K562 (cell line): ENCODE data around the gene TFPI. TPM values are rescaled to one million over a fixed set of nuclear protein-coding genes. Genes with fewer than 3 reads are reported as not detected.

Experiments used
- ATF7 ChIP-seq: fragments of 450-650 bp; IDR thresholded peaks from 2 replicates; pipeline ENCODE4 v1.7.1; 2014; ENCODE audit warnings: mild to moderate bottlenecking, moderate library complexity
- ELF1 ChIP-seq: fragments of 200-800 bp; sonication (Bioruptor generic); IDR thresholded peaks from 2 replicates; pipeline ENCODE4 v1.6.1; 2016; ENCODE audit warnings: missing genetic modification characterization, missing compliant biosample characterization
- ELF2 ChIP-seq: fragments of 250-450 bp; sonication (Bioruptor Pico); IDR thresholded peaks from 2 replicates; pipeline ENCODE4 v1.5.0; 2021; ENCODE audit warnings: mild to moderate bottlenecking
- ETV1 ChIP-seq: fragments of 450-650 bp; conservative IDR thresholded peaks from 2 replicates; pipeline ENCODE4 v1.6.1; 2016; ENCODE audit warnings: missing genetic modification characterization, control low read depth, low read depth, missing compliant biosample characterization
- FOXJ2 ChIP-seq: fragments of 200-800 bp; sonication (Bioruptor generic); IDR thresholded peaks from 2 replicates; pipeline ENCODE4 v1.6.1; 2016; ENCODE audit warnings: missing genetic modification characterization, missing compliant biosample characterization
- NCOA2 ChIP-seq, 2 experiments: fragments of 450-650 bp; IDR thresholded peaks; 2 replicates each; pipeline ENCODE4 v1.6.1; 2018; ENCODE audit warnings: mild to moderate bottlenecking in 2 of 2, moderate library complexity in 1 of 2; ENCODE audit not compliant: partially characterized antibody in 2 of 2
- NR2C1 ChIP-seq, 2 experiments: fragments of 450-650 bp; IDR thresholded peaks; 2 replicates each; pipeline ENCODE4 v1.6.1; 2017; ENCODE audit warnings: mild to moderate bottlenecking in 2 of 2, antibody characterized with exemption in 1 of 2, inconsistent platforms in 1 of 2, missing compliant biosample characterization in 1 of 2, missing genetic modification characterization in 1 of 2
- PHF21A ChIP-seq: fragments of 450-650 bp; IDR thresholded peaks from 2 replicates; pipeline ENCODE4 v1.6.1; 2017; ENCODE audit warnings: low read depth, borderline replicate concordance
- RBM15 ChIP-seq: fragments of 200-400 bp; formaldehyde crosslinking; IDR thresholded peaks from 2 replicates; pipeline ENCODE4 v1.6.1; 2018; ENCODE audit warnings: mild to moderate bottlenecking, low read length, moderate library complexity; ENCODE audit not compliant: insufficient read depth
- RHOXF2B ChIP-seq: fragments of 250-450 bp; sonication (Bioruptor Pico); conservative IDR thresholded peaks from 2 replicates; pipeline ENCODE4 v1.5.1; 2021
- RUNX1 ChIP-seq: sonication (generic); IDR thresholded peaks from 2 replicates; pipeline ENCODE4 v1.6.1; 2016; ENCODE audit warnings: antibody characterized with exemption, low read depth
- TARDBP ChIP-seq: fragments of 450-650 bp; IDR thresholded peaks from 2 replicates; pipeline ENCODE4 v1.6.1; 2016
- THRAP3 ChIP-seq: fragments of 450-650 bp; IDR thresholded peaks from 2 replicates; pipeline ENCODE4 v1.6.1; 2016; ENCODE audit warnings: mild to moderate bottlenecking, inconsistent platforms, borderline replicate concordance
- TRIM28 ChIP-seq: fragments of 450-650 bp; IDR thresholded peaks from 2 replicates; pipeline ENCODE4 v1.6.1; 2017
- ZNF197 ChIP-seq: fragments of 200-800 bp; sonication (Bioruptor generic); IDR thresholded peaks from 2 replicates; pipeline ENCODE4 v1.6.1; 2016; ENCODE audit warnings: low read depth, missing genetic modification characterization, missing compliant biosample characterization
- polyA plus RNA-seq, 8 experiments: library from polyadenylated mRNA; depleted of rRNA in 4 of 8; stranded (reverse) in 5 of 8; unstranded in 3 of 8; fragments of >200 nt; fragmentation: Nextera tagmentation in 2 of 8; fragmentation: Illumina TruSeq in 1 of 8; extraction: Ambion mirVana in 2 of 8; extraction: Trizol in 1 of 8; gene quantifications; 2 replicates each; pipeline versions ENCODE4 v1.2.1 to v1.2.3, GENCODE V29; 2011 to 2014; ENCODE audit warnings: inconsistent platforms in 1 of 8, missing spikeins in 1 of 8
- total RNA-seq, 7 experiments: library from RNA; depleted of rRNA in 6 of 7; stranded (reverse); fragments of >200 nt in 6 of 7; fragmentation: Illumina TruSeq in 2 of 7; extraction: Trizol in 2 of 7; gene quantifications; 2 replicates each; pipeline versions ENCODE4 v1.2.1 to v1.2.3, GENCODE V29; 2011 to 2021; ENCODE audit warnings: low replicate concordance in 1 of 7
- TF ChIP-seq, protein P1 (sequence below): sonication (generic); formaldehyde crosslinking; IDR thresholded peaks from 2 replicates; pipeline ENCODE4 v1.8.1; 2023; ENCODE audit warnings: missing genetic modification reagents, mild to moderate bottlenecking, borderline replicate concordance
- TF ChIP-seq, protein P2 (sequence below): fragments of 250-450 bp; sonication (Bioruptor Pico); IDR thresholded peaks from 2 replicates; pipeline ENCODE4 v1.5.1; 2021; ENCODE audit warnings: mild to moderate bottlenecking
- TF ChIP-seq, protein P3 (sequence below): IDR thresholded peaks from 3 replicates; pipeline ENCODE4 v1.6.1; 2011; ENCODE audit warnings: borderline replicate concordance, mild to moderate bottlenecking; ENCODE audit not compliant: insufficient read length, insufficient read depth
- TF ChIP-seq, protein P4 (sequence below): fragments of 450-650 bp; IDR thresholded peaks from 2 replicates; pipeline ENCODE4 v1.6.1; 2017; ENCODE audit warnings: antibody characterized with exemption

TFPI gene
- total and polyA plus RNA-seq, 9 of the 15 experiments (the other 6 are each of a cell fraction or from before 2014, with no cell fraction given), result 53.5 to 219 (median 100) TPM

DNA sequence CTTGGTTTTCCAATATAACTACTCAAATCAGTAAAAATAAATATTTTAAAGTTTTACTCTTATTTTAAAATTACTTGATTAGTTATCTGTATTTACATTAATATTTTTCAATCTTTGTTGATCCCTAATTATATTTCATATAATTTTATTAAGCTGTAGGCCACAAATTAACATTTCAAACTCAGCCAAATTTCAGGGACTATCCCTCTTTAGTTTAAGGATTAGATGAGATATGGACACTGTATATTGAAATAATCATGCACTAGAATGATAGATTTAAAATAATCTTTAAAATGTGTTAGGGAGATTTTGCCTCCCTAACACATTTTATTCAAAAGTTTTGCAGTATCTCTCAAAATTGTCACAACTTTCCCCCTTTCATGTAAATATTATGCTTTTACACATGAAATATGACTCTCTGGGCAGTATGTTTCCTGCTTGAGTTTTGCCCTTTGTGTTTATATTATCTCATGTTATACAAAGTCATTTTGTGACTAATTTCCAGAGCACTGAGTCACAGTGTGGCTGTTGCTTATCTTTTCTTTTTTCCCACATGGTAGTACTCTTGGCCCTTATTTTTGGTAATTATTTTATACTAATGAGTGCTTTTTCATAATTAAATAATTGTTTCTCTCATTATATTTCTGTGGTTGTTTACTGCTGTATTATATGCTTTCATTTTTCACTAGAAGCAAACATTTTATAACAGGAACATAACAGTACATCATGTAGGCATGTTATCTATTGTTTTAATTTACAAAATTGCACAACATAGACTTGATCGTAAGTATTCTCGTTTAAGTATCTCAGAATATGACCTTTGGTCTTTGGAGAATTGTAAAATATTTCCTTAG, 1.2 kb downstream of the TFPI start (continued):
- TF ChIP-seq, protein P1, sequence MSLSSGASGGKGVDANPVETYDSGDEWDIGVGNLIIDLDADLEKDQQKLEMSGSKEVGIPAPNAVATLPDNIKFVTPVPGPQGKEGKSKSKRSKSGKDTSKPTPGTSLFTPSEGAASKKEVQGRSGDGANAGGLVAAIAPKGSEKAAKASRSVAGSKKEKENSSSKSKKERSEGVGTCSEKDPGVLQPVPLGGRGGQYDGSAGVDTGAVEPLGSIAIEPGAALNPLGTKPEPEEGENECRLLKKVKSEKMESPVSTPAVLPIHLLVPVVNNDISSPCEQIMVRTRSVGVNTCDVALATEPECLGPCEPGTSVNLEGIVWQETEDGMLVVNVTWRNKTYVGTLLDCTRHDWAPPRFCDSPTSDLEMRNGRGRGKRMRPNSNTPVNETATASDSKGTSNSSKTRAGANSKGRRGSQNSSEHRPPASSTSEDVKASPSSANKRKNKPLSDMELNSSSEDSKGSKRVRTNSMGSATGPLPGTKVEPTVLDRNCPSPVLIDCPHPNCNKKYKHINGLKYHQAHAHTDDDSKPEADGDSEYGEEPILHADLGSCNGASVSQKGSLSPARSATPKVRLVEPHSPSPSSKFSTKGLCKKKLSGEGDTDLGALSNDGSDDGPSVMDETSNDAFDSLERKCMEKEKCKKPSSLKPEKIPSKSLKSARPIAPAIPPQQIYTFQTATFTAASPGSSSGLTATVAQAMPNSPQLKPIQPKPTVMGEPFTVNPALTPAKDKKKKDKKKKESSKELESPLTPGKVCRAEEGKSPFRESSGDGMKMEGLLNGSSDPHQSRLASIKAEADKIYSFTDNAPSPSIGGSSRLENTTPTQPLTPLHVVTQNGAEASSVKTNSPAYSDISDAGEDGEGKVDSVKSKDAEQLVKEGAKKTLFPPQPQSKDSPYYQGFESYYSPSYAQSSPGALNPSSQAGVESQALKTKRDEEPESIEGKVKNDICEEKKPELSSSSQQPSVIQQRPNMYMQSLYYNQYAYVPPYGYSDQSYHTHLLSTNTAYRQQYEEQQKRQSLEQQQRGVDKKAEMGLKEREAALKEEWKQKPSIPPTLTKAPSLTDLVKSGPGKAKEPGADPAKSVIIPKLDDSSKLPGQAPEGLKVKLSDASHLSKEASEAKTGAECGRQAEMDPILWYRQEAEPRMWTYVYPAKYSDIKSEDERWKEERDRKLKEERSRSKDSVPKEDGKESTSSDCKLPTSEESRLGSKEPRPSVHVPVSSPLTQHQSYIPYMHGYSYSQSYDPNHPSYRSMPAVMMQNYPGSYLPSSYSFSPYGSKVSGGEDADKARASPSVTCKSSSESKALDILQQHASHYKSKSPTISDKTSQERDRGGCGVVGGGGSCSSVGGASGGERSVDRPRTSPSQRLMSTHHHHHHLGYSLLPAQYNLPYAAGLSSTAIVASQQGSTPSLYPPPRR (CRISPR knock-in tag), result no peak
- no peak for TF ChIP-seq FOXJ2 (tag)
- no peak for TF ChIP-seq NR2C1 (IDR thresholded peaks at IDR 0.05)
- TF ChIP-seq NR2C1 (tag; IDR thresholded peaks at IDR 0.05), result no peak
- no peak for TF ChIP-seq ZNF197 (CRISPR knock-in tag)
- TF ChIP-seq RUNX1, result no peak
- TF ChIP-seq, protein P2, sequence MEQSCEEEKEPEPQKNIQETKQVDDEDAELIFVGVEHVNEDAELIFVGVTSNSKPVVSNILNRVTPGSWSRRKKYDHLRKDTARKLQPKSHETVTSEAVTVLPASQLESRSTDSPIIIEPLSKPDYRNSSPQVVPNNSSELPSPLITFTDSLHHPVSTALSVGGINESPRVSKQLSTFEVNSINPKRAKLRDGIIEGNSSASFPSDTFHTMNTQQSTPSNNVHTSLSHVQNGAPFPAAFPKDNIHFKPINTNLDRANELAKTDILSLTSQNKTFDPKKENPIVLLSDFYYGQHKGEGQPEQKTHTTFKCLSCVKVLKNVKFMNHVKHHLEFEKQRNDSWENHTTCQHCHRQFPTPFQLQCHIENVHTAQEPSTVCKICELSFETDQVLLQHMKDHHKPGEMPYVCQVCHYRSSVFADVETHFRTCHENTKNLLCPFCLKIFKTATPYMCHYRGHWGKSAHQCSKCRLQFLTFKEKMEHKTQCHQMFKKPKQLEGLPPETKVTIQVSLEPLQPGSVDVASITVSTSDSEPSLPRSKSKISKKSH, result no peak
- TF ChIP-seq, protein P3, sequence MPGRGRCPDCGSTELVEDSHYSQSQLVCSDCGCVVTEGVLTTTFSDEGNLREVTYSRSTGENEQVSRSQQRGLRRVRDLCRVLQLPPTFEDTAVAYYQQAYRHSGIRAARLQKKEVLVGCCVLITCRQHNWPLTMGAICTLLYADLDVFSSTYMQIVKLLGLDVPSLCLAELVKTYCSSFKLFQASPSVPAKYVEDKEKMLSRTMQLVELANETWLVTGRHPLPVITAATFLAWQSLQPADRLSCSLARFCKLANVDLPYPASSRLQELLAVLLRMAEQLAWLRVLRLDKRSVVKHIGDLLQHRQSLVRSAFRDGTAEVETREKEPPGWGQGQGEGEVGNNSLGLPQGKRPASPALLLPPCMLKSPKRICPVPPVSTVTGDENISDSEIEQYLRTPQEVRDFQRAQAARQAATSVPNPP, result no peak
- TF ChIP-seq ELF1 (tag), result no peak
- TF ChIP-seq, protein P4, sequence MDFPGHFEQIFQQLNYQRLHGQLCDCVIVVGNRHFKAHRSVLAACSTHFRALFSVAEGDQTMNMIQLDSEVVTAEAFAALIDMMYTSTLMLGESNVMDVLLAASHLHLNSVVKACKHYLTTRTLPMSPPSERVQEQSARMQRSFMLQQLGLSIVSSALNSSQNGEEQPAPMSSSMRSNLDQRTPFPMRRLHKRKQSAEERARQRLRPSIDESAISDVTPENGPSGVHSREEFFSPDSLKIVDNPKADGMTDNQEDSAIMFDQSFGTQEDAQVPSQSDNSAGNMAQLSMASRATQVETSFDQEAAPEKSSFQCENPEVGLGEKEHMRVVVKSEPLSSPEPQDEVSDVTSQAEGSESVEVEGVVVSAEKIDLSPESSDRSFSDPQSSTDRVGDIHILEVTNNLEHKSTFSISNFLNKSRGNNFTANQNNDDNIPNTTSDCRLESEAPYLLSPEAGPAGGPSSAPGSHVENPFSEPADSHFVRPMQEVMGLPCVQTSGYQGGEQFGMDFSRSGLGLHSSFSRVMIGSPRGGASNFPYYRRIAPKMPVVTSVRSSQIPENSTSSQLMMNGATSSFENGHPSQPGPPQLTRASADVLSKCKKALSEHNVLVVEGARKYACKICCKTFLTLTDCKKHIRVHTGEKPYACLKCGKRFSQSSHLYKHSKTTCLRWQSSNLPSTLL, result no peak
- no peak for TF ChIP-seq TARDBP
- no peak for TF ChIP-seq RHOXF2B (CRISPR knock-in tag)
- TF ChIP-seq ELF2 (CRISPR knock-in tag), result no peak
- no peak for TF ChIP-seq PHF21A
- TF ChIP-seq ATF7, result peak; percentile 47; the same call in 1 of the 2 replicates
- TF ChIP-seq RBM15, result no peak
- no peak for TF ChIP-seq TRIM28
- TF ChIP-seq NCOA2 (IDR thresholded peaks at IDR 0.05; ENCODE audit: partially characterized antibody in 2 of 2), result no peak
- TF ChIP-seq THRAP3, result no peak
- no peak for TF ChIP-seq ETV1 (tag)
